SK-MEL-5 (cell line): Measurements from ENCODE around the gene XRN1. TPM values are rescaled to one million over a fixed set of nuclear protein-coding genes. Genes with fewer than 3 reads are reported as not detected.
A peak's percentile ranks its signal among the peaks of the same experiment; 100 is the strongest.
"Not testable (repeated sequence)": the region's sequence is repeated elsewhere in the genome, so short reads cannot be mapped to it uniquely, and the experiment has no call there.

Source experiments
- DNase-seq: peaks from one replicate; pipeline ENCODE4 v3.0.0-alpha.2; 2016; ENCODE audit warnings: low read depth, low spot score
- in situ Hi-C: cut with HindIII; loops from 2 replicates; pipeline ENCODE4 v1.10.0; 2016; ENCODE audit warnings: low sequenced_read_pairs, high pct_unique_total_duplicates, low pct_unique_long_range_greater_than_20kb
- total RNA-seq: library from RNA; depleted of rRNA; stranded (reverse); fragments of >200 nt; shearing (Covaris generic); gene quantifications from 2 replicates; pipeline ENCODE4 v1.2.3, GENCODE V29; 2014

XRN1 gene
- total RNA-seq, 1 experiment from 2014 or later, result 19.5 TPM

DNA sequence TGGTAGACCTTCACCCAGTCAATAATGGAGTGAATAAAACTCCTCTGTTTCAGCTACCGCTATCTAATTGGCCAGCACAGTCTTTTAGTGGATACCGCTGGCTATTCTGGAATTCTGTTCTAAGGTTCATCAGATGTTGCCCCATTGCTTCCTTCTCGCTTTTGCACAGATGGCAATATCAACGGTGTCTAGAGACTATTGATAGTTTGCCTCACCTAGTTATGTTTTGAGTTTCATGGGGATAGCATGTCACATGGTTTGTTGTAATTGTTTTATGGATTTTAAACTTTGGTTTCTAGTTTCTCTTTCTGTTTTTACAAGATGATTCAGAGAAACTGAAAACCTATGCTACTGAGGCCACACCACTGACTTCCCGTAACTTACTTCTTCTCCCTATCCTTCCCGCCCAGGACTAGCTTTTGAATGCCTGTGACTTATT lies 2.0 kb downstream of the XRN1 start:
- DNase-seq, result peak; percentile 17
- in situ Hi-C loops, result no loop called here

DNA sequence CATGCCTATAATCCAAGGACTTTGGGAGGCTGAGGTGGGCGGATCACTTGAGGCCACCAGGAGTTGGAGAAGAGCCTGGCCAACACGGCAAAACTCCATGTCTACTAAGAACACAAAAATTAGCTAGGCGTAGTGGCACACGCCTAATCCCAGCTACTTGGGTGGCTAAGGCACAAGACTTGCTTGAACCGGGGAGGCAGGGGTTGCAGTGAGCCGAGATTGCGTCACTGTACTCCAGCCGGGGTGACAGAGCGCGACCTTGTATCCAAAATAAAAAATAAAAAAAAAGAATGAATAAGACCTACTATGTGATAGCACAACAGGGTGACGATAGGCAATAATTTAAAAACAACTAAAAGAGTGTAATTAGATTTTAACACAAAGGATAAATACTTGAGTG lies 3.5 kb downstream of the XRN1 start:
- in situ Hi-C loops, result no loop called here
- no peak for DNase-seq

DNA sequence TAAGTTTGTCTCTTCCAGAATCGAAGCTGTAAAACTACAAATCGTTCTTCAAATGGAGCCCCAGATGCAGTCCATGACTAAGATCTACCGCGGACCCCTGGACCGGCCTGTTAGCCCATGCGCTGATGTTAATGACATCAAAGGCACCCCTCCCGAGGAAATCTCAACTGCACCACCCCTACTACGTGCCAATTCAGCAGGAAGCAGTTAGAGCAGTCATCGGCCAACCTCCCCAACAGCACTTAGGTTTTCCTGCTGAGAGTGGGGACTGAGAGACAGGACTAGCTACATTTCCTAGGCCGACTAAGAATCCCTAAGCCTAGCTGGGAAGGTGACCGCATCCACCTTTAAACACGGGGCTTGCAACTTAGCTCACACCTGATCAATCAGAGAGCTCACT lies 4.8 kb downstream of the XRN1 start:
- in situ Hi-C loops, DNase-seq: not testable (repeated sequence)

DNA sequence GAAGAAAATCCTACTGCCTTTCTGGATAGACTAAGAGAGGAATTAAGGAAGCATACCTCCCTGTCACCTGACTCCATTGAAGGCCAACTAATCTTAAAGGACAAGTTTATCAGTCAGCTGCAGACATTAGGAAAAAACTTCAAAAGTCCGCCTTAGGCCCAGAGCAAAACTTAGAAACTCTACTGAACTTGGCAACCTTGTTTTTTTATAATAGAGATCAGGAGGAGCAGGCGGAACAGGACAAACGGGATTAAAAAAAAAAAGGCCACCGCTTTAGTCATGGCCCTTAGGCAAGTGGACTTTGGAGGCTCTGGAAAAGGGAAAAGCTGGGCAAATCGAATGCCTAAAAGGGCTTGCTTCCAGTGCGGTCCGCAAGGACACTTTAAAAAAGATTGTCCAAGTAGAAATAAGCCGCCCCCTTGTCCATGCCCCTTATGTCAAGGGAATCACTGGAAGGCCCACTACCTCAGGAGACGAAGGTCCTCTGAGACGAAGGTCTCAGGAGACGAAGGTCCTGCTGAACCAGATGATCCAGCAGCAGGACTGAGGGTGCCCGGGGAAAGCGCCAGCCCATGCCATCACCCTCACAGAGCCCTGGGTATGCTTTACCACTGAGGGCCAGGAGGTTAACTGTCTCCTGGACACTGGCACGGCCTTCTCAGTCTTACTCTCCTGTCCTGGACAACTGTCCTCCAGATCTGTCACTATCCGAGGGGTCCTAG lies 8.2 kb downstream of the XRN1 start:
- DNase-seq, in situ Hi-C loops: not testable (repeated sequence)

GRCh38 chr3:142438096-142438495 lies 9.7 kb downstream of the XRN1 start:
- in situ Hi-C loops, DNase-seq: not testable (repeated sequence)

DNA sequence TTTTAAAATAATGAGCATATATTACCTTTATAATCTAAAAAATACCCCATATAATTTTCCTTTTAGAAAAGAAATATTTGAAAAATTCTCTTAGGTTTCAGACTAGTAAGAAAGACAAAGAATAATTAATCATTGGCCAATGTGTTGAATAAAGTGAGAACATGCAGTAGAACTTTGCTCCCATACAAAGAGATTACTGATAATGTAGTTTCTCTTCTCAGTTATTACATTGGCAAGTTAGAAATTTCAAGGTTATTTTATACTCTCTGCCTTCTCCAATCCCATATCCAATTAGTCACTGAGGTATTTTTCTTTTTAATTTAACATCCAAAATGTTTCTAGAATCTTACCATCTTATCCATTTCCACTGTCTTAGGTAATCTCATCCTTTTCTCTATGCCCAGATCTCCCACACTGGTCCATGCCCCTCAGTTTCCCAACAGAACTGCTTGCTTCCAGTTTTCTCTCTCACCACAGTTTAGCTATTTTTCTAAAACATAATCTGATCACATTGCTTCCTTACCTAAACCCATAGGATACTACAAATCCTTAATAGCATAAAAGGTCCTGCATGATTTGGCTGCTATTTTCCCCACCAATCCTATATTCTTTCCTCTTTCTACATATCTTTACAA lies 10.8 kb downstream of the XRN1 start:
- in situ Hi-C loops, result no loop called here
- no peak for DNase-seq

DNA sequence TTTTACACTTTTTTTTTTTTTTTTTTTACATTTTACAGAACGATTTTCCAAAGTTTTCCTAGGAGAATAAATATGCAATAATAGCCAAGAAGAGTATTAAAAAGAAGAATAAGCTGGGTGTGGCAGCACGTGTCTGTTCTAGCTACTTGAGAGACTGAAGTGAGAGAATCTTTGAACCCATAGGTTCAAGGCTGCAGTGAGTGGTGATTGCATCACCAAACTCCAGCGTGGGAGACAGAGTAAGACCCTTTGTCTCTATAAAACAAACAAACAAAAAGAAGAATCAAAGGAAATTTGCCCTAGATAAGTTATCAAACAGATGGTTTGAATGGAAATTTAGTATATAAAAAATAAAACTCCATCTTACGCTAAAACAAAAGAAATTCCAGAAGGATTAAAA lies 13.3 kb downstream of the XRN1 start:
- no peak for DNase-seq
- in situ Hi-C loops, result no loop called here

GRCh38 chr3:142433110-142433509 lies 14.7 kb downstream of the XRN1 start:
- in situ Hi-C loops, result no loop called here
- peak; percentile 43 for DNase-seq

- DNase-seq, result no peak
- in situ Hi-C loops, result no loop called here
These were observed 18.3 kb downstream of the XRN1 start for GRCh38 chr3:142429582-142429981.

GRCh38 chr3:142424754-142425153 lies 23.1 kb downstream of the XRN1 start:
- DNase-seq, result no peak
- in situ Hi-C loops, result no loop called here

DNA sequence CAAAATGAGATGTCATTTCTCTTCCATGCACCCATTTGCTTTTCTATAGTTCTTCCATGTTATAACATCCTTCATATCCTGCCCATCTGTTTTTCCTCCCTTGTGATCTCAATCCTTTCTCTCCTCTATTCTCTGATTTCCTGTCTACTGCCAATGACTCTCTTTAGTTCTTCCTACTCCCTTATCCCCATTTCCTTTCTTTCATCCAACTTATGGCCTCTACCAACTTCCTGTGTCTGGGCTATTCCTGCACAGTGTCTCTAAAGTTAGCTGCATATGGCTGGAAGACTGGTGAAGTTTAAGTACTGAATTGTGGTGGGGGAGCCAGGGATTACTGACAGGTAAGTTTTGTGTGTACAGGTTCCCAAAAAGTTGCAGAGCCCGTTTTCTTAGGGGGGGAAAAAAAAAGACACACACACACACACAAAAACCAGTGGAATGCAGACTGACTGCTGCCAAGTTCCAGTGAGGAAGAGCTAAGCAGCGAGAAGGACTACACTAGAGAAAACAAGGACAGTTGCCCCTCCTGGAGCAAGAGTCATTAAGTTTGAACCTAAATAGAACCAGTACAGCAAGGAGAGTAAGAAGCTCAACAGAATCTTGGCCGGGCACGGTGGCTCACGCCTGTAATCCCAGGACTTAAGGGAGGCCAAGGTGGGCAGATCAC lies 28.8 kb downstream of the XRN1 start:
- no peak for DNase-seq
- in situ Hi-C loops, result no loop called here

DNA sequence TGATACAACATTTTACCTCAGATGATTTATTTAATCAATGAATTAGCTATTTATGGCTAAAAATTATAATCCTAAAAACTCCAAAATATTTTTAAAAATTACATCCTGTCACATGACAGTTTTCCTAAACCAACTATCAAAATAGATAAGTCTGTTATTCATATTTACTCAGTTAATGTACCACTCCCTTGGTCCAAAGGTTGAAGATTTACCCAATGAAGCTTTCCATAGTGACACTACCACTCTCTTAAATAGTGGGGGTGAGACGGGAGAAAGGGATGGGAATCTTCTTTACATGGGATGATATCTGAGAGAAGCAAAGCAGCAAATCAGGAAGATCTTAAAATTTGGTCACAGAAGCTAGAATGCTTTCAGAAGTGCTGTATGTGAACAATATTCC lies 30.5 kb downstream of the XRN1 start:
- in situ Hi-C loops, result no loop called here
- no peak for DNase-seq

GRCh38 chr3:142400537-142400936 lies 47.3 kb downstream of the XRN1 start:
- in situ Hi-C loops, DNase-seq: not testable (repeated sequence)

- DNase-seq, result no peak
- in situ Hi-C loops, result no loop called here
These were observed 52.8 kb downstream of the XRN1 start for GRCh38 chr3:142394921-142395622.

GRCh38 chr3:142385078-142385477 lies 62.8 kb downstream of the XRN1 start:
- in situ Hi-C loops, result no loop called here
- no peak for DNase-seq

- DNase-seq, result no peak
- in situ Hi-C loops, result no loop called here
These were observed 73.2 kb downstream of the XRN1 start for GRCh38 chr3:142374687-142375086.

DNA sequence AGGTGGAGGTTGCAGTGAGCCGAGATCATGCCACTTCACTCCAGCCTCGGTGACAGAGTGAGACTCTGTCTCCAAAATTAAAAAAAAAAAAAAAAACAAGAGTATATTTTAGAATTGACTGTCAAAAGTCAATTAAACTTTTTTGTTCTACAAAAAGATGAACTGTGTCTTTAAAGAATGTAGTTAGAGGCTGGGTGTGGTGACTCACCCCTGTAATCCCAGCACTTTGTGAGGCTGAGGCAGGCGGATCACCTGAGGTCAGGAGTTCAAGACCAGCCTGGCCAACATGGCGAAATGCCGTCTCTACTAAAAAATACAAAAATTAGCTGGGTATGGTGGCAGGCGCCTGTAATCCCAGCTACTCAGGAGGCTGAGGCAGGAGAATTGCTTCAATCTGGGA lies 78.3 kb downstream of the XRN1 start:
- in situ Hi-C loops, DNase-seq: not testable (repeated sequence)

GRCh38 chr3:142366434-142366833 lies 81.4 kb downstream of the XRN1 start:
- DNase-seq, result peak; percentile 57
- in situ Hi-C loops, result no loop called here
